IMR-90 (cell line): Measurements from ENCODE around the gene FOXQ1.
"Not testable (repeated sequence)": the region's sequence is repeated elsewhere in the genome, so short reads cannot be mapped to it uniquely, and the experiment has no call there.

Experiments used
- CEBPB ChIP-seq: IDR thresholded peaks from 2 replicates; pipeline ENCODE4 v1.6.1; 2012; ENCODE audit warnings: low read depth, low read length, improper control_type of control experiment
- CTCF ChIP-seq: conservative IDR thresholded peaks from 2 replicates; pipeline ENCODE4 v1.5.1; 2012; ENCODE audit warnings: mild to moderate bottlenecking, low read depth, low read length, improper control_type of control experiment
- RAD21 ChIP-seq: IDR thresholded peaks from 2 replicates; pipeline ENCODE4 v1.6.1; 2012; ENCODE audit warnings: low read length, improper control_type of control experiment

DNA sequence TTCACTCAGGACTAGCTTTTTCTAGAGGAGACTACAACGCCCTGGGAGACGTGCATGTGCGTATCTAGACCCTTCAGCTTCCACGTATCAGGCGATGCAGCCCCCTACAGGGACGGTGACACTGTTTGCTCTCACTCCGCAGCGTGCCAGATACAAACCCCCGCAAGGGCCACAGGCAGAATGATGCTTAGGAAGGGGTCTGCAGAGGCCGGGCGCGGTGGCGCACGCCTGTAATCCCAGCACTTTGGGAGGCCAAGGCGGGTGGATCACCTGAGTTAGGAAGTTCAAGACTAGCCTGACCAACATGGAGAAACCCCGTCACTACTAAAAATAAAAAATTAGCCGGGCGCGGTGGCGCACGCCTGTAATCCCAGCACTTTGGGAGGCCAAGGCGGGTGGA, 6.7 kb downstream of the FOXQ1 start:
- TF ChIP-seq CTCF, CEBPB, RAD21: not testable (repeated sequence)
